Measurements from ENCODE around the gene DUS1L.

The DUS1L gene

GRCh38 chr17:82088838-82089722 is 23.5 kb upstream of the DUS1L start:
- FAIRE-seq (no peak), DNase-seq (ENCODE audit: insufficient read length, low spot score) (no peak)

- DNase-seq (ENCODE audit: insufficient read length, low spot score) (no peak), FAIRE-seq (no peak)
Observed at GRCh38 chr17:82087961-82088837, 22.6 kb upstream of the DUS1L start.

GRCh38 chr17:82086941-82087906 is 21.6 kb upstream of the DUS1L start:
- DNase-seq (ENCODE audit: insufficient read length, low spot score) (no peak), FAIRE-seq (no peak)

- DNase-seq (ENCODE audit: insufficient read length, low spot score): no peak
- FAIRE-seq: no peak
Observed at GRCh38 chr17:82085931-82086764, 20.5 kb upstream of the DUS1L start.

GRCh38 chr17:82085031-82085861 is 19.6 kb upstream of the DUS1L start:
- FAIRE-seq (no peak), DNase-seq (ENCODE audit: insufficient read length, low spot score) (no peak)

- no peak for FAIRE-seq
Observed at GRCh38 chr17:82084373-82085030, 18.9 kb upstream of the DUS1L start.

GRCh38 chr17:82083533-82084359 is 18.1 kb upstream of the DUS1L start:
- FAIRE-seq (no peak), DNase-seq (ENCODE audit: insufficient read length, low spot score) (no peak)

More at GRCh38 chr17:82084373-82085030, 18.9 kb upstream of the DUS1L start:
- no peak for DNase-seq (ENCODE audit: insufficient read length, low spot score)

- FAIRE-seq (no peak), DNase-seq (ENCODE audit: insufficient read length, low spot score) (no peak)
Observed at GRCh38 chr17:82083009-82083408, 17.4 kb upstream of the DUS1L start.

- no peak for DNase-seq (ENCODE audit: insufficient read length, low spot score)
- FAIRE-seq: no peak
Observed at GRCh38 chr17:82082456-82082855, 16.9 kb upstream of the DUS1L start.

- FAIRE-seq (no peak), DNase-seq (ENCODE audit: insufficient read length, low spot score) (no peak)
Observed at GRCh38 chr17:82081966-82082365, 16.4 kb upstream of the DUS1L start.

- no peak for FAIRE-seq
- DNase-seq (ENCODE audit: insufficient read length, low spot score): no peak
Observed at GRCh38 chr17:82081546-82081945, 15.9 kb upstream of the DUS1L start.

- DNase-seq (ENCODE audit: insufficient read length, low spot score) (no peak), FAIRE-seq (no peak)
Observed at GRCh38 chr17:82080789-82081464, 15.3 kb upstream of the DUS1L start.

- FAIRE-seq (no peak), DNase-seq (ENCODE audit: insufficient read length, low spot score) (no peak)
Observed at GRCh38 chr17:82080048-82080788, 14.6 kb upstream of the DUS1L start.

GRCh38 chr17:82079001-82079677 is 13.5 kb upstream of the DUS1L start:
- DNase-seq (ENCODE audit: insufficient read length, low spot score) (no peak), FAIRE-seq (no peak)

GRCh38 chr17:82078433-82078832 is 12.8 kb upstream of the DUS1L start:
- DNase-seq (ENCODE audit: insufficient read length, low spot score) (no peak), FAIRE-seq (no peak)
